Panc1 (cell line): Measurements from ENCODE around the gene TOR1AIP1.

Source experiments
- CTCF ChIP-seq: fragments of 450-650 bp; IDR thresholded peaks from 2 replicates; pipeline ENCODE4 v1.5.1; 2017; ENCODE audit warnings: mild to moderate bottlenecking
- REST ChIP-seq, 2 experiments: IDR thresholded peaks; 2 replicates each; pipeline ENCODE4 v1.6.1; 2011 to 2012; ENCODE audit warnings: low read depth in 2 of 2, control low read depth in 1 of 2, low read length in 1 of 2, mild to moderate bottlenecking in 1 of 2, moderate library complexity in 1 of 2; ENCODE audit not compliant: insufficient read depth in 1 of 2
- SIN3A ChIP-seq: IDR thresholded peaks from 2 replicates; pipeline ENCODE4 v1.6.1; 2012; ENCODE audit warnings: low read depth, mild to moderate bottlenecking, low read length, moderate library complexity, borderline replicate concordance; ENCODE audit not compliant: insufficient read depth
- TCF7L2 ChIP-seq: IDR thresholded peaks from 2 replicates; pipeline ENCODE4 v1.6.1; 2011; ENCODE audit warnings: mild to moderate bottlenecking, low read depth, low read length, inconsistent platforms

- TF ChIP-seq CTCF (no peak), REST (IDR thresholded peaks at IDR 0.05; ENCODE audit: insufficient read depth in 1 of 2, low read depth in 2 of 2, low read length in 1 of 2) (no peak), TCF7L2 (no peak), SIN3A (no peak)
These were observed 29.0 kb upstream of the TOR1AIP1 start for GRCh38 chr1:179853102-179853501.
